ENCODE measurements around the gene PMPCA.

The PMPCA gene, protein sequence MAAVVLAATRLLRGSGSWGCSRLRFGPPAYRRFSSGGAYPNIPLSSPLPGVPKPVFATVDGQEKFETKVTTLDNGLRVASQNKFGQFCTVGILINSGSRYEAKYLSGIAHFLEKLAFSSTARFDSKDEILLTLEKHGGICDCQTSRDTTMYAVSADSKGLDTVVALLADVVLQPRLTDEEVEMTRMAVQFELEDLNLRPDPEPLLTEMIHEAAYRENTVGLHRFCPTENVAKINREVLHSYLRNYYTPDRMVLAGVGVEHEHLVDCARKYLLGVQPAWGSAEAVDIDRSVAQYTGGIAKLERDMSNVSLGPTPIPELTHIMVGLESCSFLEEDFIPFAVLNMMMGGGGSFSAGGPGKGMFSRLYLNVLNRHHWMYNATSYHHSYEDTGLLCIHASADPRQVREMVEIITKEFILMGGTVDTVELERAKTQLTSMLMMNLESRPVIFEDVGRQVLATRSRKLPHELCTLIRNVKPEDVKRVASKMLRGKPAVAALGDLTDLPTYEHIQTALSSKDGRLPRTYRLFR

DNA sequence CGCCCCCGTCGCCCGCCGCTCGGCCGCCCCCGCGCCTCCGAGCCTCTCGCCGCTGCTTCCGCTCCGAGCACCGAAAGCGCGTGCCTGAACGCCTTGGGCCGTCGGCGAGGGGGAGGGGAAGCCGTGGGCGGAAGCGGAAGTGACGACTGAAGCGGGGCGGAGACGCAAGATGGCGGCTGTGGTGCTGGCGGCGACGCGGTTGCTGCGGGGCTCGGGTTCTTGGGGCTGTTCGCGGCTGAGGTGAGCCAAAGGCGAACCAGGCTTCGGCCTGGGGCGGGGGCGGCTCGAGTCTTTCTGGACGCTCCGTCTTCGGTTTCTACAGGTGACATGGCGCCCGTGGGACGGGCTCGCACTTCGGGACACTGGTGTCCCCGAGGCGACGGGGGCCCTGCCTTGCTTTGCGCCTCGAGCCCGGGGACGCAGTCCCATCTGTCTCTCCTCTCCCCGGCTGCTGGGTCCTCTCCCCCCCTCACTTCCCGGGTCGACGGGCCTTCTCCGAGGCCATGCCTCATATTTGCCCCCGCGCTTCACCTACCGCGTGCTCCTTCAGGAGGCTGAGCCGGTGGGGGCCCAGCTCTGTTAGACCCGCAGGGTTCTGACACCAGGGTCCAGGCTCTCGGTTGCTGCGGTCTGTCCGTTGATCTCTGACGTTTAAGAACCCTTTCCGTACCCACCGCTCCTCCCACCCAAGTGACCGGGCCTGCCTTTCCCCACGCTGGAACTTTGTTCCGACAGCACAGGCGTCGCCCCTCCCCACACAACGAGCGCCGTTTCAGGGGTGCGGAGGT lies at the start of gene PMPCA, which contains the start of gene ENTR1:
TSS of gene PMPCA (plus strand) at position 159 of the 788 bp plus-strand sequence. CDS start at position 170, 11 bp downstream.
TSS of gene ENTR1 (minus strand) at position 115 of the 788 bp plus-strand sequence. CDS start 217 bp downstream, outside the sequence.
- in situ Hi-C loops (cut with HindIII; ENCODE audit: low sequenced_read_pairs), result no loop called here

DNA sequence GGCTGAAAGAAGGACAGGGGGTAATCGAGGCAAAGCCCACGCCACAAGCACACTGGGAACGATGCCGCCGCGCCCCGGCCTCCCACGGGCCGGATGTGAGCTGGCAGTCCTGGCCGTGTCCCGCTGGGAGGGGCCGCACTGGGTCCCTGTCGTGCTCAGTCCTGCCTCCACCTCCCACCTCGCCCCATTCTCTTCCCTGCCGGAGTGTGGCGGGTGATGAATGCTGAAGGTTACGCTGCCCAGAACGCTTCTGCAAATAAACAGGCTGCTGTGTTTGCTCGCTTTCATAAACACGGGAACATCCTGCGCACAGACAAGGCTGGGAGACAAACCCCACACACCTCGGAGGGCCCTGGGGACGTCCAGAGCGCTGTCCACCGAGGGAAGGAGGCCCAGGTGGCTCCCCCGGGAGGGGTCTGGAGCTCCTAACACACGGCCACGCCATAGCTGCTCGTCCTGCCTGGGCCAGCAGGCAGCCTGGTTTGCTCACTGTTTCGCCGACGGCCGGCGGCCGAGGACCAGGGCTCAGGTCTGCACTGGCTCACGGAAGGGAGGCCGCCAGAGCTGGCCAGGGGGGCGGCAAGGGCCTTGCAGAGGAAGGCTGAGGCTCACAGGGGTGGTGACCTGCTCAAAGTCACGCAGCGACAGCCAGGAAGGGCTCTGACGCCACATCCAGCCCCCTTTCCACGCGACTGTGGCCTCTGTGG lies 49.3 kb upstream of the PMPCA start:
- in situ Hi-C loops (cut with HindIII; ENCODE audit: low sequenced_read_pairs), result no loop called here

DNA sequence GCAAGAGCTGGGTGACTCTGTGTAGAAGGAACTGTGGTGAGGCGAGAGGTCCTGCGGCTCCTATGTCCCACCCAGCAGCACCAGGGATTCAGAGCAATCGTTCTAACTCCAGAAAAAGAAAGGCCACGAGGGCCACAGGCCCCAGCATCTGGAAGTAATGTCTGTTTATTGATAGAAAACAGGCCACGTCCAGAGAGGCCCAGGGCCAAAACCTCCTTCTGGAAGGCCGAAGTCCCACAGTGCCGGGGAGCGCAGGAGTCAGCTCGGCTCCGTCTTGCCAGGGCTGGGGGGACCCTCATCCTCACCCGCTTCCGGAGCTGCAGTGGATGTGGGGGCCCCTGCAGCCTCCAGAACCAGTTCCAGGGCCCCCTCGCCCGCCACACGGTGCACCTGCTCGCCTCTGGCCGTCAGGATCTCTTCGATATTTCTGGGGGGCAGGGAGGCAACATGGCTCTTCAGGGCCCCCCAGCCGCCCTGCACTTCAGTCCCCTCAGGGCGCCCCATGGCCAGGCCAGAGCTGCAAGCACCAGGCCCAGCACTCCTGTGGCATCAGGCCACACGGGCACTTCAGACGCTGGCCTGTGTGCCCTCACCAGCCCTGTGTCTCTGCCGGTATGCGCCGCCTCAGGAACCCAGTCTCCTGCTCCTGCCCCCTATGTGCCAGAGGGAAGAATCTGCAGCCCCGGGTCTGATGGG lies 48.6 kb upstream of the PMPCA start:
- in situ Hi-C loops (cut with HindIII; ENCODE audit: low sequenced_read_pairs), result no loop called here

DNA sequence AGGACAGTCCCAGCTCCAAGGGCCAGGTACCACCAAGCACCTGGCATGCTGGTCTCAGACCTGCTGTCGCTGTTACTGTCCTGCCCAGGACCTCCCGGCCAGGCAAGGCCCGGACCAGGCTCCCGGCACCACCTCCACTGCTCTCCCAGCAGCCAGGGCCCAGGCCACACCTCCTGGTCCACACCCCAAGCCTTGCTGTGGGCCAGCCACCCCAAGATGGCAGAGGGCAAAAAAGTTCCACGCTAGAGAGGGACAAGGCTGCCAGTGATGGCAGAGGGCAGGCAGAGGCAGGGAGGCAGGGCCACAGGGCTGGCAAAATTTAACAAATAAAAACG lies 48.0 kb upstream of the PMPCA start:
- in situ Hi-C loops (cut with HindIII; ENCODE audit: low sequenced_read_pairs), result no loop called here

DNA sequence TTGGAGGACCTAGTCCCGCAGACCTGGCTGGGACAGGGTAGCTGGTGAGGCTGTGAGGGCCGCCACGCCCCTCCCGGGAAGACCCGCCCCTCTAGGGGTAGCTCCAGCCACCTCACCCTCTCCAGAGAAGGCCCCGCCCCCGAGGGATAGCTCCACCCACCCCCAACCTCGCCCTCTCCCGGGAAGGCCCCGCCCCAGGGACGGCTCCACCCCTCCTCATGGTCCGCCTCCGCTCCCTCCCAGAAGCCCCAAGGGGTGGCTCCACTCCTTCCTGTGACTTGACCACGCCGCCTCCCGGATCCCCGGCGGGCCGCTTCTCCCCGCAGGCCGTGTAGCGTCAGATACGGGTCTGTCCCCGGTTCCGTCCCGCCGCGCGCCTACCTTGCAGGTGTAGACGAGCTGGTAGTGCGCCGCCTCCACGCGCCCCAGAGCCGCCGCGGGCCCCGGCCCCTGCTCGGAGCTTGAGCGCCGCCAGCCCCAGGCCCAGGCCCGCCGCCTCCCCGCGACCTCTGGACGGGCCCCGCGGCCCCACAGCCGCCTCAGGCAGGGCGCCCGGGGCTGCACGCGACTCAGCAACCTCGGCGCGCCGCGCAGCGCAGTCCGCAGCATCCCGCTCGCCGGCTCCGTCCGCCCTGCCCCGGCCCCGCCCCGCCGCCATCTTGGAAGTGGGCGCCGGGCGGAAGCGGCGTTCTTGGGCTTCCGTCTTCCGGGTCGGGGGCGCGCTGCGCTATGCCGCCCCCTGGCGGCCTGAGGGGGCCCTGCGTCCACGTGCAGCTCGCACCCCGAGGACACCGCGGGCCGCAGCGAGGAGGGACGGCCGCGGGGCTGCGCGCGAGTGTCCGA lies 47.1 kb upstream of the PMPCA start, which contains the start of gene DNLZ:
TSS of gene DNLZ (minus strand) at position 639 of the 843 bp plus-strand sequence. CDS start at position 609, 30 bp downstream.
- in situ Hi-C loops (cut with HindIII; ENCODE audit: low sequenced_read_pairs), result no loop called here

DNA sequence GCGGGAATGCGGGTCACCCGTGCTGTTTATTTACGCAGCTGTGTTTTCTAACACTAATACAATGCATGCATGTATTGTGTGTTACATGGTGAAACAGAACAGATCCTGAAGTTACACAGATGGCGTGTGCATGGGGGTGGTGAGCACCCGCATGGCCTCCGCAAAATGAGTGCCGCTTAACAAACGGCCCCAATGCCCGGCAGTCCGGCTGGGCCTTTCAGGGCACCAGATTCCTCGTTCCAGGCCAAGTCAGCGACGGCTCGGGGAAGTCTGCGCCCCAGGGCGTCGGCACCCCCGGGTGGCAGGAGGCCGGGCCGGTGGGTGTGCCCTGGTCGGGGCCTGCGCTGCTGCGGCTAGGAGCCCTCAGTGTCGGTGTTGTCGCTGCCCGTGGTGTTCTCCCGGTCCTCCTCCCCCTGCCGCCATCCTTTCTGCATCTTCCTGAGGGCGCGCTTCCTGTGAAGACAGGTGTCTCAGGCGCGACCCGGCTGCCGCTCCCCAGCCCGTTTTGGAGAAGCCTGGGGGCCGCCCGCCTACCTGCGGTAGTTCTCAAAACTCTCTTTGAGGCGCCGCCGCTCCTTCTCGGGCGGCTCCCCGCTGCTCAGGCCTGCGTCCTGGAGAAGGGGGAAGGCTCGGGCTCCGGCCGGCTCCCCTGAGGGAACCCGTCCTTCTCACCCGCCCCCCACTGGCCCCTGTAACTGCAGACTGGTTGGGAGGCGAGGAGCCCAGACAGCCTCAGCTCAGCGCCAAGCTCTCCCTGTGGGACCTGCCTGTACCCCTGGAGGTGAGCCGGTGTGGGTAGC lies 46.3 kb upstream of the PMPCA start:
- in situ Hi-C loops (cut with HindIII; ENCODE audit: low sequenced_read_pairs), result no loop called here

DNA sequence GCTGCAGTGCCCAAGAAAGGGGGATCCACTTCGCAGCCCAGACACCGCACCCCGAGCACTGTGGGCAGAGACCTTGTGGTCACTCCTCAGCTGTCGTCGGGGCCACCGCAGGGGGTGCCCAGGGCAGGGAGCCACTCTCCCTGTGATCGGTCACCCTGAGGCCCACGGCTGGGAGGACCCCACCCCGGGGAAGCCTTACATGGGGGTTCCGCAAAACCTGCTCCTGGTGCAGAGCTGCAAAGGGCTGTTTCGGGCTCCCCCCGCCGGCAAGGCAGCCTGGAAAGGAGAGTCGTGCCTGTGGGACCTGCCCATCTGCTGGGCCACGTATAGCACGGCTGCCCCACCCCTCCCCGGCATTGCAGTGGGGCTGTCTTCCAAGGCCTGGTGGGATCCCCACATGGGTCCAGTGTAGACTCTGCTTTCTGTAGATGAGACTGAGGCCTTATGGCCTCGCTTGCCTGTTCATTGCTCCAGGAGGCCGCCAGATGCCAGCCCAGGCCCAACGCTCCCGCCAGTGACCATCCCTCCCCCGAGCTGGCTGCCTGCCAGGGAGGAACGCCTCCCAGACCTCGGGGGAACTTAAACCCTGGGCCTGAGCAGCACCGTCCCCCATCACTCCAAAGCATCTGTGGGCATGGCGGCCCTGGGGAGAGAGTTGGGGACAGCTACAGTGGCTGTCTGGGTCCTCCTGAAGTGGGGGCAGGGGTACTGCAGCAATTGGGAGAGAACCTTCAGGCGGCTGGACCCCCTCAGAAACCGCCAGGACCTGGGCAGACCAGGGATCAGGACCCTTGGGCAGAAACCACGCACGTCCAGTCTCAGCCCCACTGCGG lies 45.3 kb upstream of the PMPCA start:
- in situ Hi-C loops (cut with HindIII; ENCODE audit: low sequenced_read_pairs), result no loop called here

DNA sequence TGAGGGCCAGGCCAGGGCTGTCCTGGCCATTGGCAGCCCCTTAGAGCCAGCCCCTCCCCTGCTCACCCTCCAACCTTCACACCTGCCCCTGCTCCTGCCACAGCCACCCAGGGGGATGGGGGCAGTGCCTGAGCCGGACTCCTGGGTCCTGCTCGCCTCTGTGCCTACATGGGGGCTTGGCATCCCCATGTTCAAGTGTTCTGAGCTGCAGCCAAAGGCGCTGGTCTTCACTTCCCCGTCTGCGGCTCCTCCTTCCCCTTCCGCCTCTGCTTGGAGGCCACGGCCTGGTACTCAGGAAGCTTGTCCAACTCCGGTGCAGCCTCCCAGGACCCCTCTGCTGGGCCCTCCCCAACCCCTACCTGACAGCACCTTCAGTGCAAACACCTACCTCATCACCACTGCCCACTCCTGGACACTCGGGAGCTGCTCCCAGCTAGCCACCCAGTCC lies 44.7 kb upstream of the PMPCA start:
- in situ Hi-C loops (cut with HindIII; ENCODE audit: low sequenced_read_pairs), result no loop called here

DNA sequence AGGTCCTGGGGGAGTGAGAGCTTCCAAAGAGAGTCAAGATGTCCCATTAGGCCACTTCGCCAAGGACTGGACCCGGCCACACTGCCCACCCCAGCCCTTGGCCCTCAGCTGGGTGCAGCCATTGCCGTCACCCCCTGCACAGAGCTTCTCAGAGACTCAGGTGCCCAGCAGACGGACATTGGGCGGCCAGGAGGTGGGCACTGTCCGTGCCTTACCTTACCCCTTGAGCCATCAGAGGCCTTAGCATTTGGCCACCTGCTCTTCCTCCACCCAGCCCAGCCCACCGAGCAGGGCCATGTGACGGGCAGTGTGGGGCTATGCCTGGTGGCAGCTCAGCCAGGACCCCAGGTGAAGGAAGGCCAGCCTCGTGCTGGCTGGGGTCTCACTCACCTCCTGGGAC lies 43.6 kb upstream of the PMPCA start:
- in situ Hi-C loops (cut with HindIII; ENCODE audit: low sequenced_read_pairs), result no loop called here

DNA sequence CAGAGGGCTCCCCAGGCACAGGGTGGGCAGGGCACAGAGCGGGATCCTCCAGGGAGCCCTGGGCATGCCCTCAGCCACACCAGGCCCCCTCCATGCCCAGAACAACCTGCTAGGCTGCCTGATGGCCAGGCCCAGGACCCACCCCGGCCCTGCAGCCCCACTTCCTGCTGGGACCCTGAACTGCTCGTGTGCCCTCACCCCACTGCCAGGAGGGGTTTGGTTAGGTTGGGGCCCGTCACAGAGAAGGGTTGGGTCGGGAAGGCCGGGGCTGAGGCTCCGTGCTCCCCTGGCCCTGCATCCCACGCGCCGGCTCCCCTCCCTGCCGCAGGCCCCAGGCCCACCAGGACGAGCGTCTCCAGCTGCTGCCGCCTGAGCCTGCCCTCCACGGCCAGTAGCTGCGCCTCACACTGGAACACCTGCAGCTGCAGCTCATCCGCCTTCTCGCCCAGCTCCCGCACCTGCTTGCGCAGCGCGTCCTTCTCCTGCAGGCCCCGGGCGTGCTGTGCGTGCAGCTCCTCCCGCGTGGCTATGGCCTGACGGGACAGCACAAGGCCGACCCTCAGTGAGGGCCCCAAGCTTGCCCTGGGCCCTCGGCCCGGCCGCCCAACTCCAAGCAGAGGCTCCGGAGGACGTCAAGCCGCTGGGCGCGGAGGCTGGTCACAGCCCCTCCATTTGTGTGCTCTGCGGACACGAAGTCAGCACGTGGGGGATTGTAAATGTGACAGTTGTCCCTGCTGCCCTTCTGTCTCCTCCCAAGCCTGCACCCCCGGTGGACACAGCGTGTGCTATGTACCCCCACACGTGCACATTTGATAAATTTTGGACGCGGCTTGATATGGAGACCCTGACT lies 42.9 kb upstream of the PMPCA start:
- in situ Hi-C loops (cut with HindIII; ENCODE audit: low sequenced_read_pairs), result no loop called here

DNA sequence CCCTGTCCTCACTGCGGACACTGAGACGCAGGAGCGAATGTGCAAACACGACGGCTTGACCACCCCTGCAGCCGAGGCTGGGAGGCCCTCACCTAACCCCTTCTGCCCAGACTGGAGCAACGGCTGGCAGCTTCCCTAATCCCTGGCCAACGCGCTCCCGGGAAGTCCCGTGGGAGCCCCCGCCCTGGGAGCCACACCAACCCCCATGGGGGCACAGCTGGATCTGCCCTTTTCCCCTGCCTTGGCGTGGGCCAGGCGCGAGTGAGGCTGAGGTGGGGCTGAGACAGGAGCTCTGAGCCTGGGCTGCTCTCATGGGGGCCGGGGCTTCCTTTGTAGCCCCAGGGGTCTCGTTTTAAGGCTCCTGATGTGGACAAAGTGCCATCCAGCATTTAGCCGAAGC lies 42.3 kb upstream of the PMPCA start:
- in situ Hi-C loops (cut with HindIII; ENCODE audit: low sequenced_read_pairs), result no loop called here

DNA sequence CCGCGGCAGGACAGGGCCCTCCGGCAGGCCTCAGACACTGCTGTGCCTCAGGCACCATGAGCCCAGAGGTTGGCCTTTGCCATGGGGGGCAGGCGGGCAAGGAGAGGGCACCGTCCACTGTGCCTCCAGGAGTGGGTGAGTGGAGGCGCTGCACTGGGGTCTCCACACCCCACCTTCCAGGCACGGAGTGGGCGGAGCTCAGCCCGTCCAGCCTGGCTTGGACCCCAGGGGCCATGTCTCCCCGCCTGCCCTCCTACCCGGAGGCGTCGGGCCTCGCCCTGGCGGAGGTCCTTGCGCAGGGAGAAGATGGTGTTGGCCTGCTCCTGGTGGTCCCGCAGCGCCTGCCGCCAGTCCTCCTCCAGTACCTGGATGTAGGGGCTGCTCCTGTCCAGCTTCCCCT lies 40.4 kb upstream of the PMPCA start:
- in situ Hi-C loops (cut with HindIII; ENCODE audit: low sequenced_read_pairs), result no loop called here

DNA sequence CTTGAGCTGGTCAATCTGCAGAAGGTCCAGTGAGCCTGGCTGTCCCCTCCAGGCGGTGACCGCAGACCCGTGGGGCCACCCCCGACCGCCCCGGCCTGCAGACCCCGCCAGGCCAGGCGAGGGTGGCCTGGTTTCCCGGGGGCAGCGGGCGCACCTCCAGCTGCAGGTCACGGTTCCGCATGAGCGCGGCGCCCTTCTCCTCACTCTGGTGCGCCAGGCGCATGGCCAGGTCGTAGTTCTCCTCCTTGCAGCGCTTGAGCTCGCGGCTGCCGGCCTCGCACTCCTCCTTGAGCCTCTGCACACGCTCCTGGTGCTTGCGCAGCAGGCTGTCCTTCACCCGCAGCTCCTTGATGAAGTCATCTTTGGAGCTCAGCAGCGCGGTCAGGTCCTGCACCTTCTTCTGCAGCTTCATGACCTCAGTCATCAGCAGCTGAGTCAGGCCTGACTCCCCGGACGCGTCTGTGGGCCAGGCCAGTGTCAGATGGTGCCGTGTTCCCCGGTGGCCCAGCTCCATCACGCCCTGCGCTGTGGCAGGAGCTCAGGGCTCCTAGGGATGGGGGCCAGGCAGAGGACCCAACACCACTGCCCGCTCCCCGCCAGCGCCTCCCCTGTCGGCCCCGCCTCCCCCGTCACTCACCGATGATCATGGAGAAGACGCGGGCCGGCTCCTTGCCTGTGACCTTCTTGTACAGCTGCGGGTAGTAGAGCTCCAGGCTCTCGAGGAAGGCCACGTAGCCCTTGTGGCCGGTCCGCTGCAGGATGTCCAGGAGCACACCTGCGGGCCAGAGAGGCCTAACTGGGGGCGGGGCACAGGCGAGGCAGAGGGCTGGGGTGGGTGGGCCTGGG lies 39.5 kb upstream of the PMPCA start:
- in situ Hi-C loops (cut with HindIII; ENCODE audit: low sequenced_read_pairs), result no loop called here

DNA sequence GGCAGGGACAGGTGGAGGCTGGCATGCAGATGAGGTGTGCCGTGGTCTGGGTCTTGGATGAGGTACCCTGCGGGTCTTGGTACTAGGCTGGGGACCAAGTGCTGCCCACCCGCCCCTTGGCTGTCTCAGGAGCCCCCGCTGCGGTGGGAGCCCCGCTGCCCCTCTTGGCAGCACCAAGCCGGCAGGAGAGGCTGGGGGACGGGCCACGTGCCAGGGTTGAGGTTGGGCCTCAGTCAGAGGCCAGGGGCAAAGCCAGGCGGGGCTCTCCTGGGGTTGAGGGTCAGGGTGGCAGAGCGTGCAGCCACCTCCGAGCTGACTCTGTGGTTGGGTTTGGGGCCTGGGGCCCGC lies 39.0 kb upstream of the PMPCA start:
- in situ Hi-C loops (cut with HindIII; ENCODE audit: low sequenced_read_pairs), result no loop called here

DNA sequence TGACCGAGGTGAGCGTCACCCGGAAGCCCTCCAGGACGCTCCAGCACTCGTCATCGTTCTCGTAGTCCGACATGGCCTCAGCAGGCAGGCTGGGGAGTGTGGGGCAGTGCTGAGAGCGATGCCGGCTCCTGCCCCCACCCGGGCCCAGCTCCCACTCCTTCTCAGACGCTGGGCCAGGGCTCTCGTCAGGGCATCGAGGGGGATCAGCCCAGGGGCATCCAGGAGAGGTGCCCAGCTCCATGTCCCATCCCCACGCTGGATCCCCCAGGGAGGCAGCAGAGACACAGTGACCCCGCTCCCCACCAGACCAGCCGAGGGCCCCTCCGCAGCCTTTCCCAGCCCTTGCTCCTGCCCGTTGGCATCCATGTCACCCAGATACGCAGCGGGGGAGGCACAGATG lies 38.5 kb upstream of the PMPCA start:
- in situ Hi-C loops (cut with HindIII; ENCODE audit: low sequenced_read_pairs), result no loop called here

Data from DLD1 (cell line).